ENCODE measurements around the gene SPINT1.

The SPINT1 gene

DNA sequence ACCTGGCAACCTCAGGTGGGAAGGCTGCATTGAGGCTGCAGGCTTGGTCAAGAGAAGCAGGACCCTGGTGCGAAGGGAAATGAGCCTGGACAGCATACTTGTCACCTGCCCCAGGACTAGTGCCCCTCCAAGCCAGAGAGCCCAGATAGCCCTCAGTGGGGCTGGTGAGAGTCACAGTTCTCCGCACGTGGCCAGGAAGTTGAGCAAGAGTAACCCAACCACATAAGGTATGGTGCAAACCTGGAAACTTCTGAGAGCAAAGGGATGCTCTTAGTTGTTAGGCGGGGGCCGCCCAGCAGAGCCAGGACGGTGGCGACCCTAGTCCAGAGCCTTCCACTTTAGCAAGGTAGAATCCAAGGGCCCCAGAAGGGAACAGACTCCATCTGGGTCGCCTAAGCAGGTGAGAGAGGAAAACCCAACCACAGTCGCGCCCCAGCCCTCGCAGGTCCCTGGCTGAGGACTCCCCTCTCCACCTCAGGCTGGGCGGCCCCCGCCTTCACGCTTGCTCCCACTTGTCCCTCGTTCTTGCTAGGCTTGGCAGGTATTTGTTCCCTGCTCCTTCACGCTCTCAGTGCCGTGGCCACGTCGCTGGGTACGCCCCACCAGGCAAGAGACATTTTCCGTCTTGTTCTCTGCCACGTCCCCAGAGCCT, 49.3 kb downstream of the SPINT1 start:
- no peak for DNase-seq (ENCODE audit: low spot score)

DNA sequence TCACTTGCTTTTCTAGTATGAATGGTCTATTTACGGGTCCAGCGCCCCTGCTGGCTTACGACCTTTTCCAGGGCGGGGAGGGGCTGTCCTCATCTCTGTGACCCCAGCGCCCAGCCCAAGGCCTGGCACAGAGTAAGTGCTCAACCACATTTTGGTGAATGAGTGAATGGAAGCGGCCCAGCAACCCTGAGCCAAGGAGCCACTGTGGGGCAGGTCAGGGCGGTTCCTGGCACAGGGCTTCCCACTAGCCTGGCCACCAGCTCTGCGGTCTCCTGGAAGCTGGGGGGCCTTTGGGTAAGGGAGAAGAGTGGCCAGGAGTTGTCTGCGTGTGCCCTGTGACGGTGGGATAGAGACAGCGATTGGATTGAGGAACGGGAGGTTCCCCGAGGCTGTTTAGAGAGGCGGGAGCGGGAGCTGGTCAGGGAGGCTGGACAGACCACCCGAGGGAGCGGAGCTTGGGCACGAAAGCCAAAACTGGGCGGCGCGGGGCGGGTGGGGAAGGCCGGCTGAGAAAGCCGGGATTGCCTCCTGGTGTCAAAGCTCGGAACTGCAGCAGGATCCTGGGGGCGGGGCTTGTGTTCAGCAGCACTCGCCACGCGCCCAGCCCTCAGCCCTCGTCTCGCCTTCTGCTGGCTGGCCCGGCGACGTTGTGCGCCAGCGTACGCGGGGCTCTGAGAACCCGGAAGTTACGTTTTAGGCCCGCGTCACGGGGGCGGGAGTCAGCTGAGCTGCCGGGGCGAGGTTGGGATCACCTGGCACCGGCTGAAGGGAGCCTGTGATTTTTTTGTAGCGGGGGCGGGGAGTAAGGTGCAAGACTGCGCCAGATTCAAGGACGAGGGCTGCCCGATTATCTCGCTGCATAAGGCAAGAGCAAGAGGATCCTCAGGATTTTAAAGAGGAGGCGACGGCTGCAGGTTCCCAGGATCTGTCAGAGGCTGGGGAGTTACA, 50.2 kb downstream of the SPINT1 start, which contains the start of gene VPS18:
TSS of gene VPS18 (plus strand) at position 718 of the 948 bp plus-strand sequence. CDS start 319 bp downstream, outside the sequence.
- peak; percentile 96 for DNase-seq (ENCODE audit: low spot score)

- peak; percentile 76 for DNase-seq (ENCODE audit: low spot score)
These were observed 51.0 kb downstream of the SPINT1 start for GRCh38 chr15:40894681-40895448.

- no peak for DNase-seq (ENCODE audit: low spot score)
These were observed 55.8 kb downstream of the SPINT1 start for GRCh38 chr15:40899536-40900207.

- no peak for DNase-seq (ENCODE audit: low spot score)
These were observed 56.6 kb downstream of the SPINT1 start for GRCh38 chr15:40900256-40901052.

GRCh38 chr15:40901053-40901443, 57.2 kb downstream of the SPINT1 start:
- DNase-seq (ENCODE audit: low spot score): no peak

GRCh38 chr15:40902605-40903561, 59.0 kb downstream of the SPINT1 start:
- no peak for DNase-seq (ENCODE audit: low spot score)

GRCh38 chr15:40904552-40905201, 60.8 kb downstream of the SPINT1 start:
- no peak for DNase-seq (ENCODE audit: low spot score)

- peak; percentile 95 for DNase-seq (ENCODE audit: low spot score)
These were observed 62.5 kb downstream of the SPINT1 start for GRCh38 chr15:40906091-40906990.

- DNase-seq (ENCODE audit: low spot score): no peak
These were observed 63.3 kb downstream of the SPINT1 start for GRCh38 chr15:40906991-40907802.

Data from AG08395 (cell line).